ENCODE measurements around the gene FGF3.

Gene FGF3
- 0 reads per million in 3 experiments for total RNA-seq

DNA sequence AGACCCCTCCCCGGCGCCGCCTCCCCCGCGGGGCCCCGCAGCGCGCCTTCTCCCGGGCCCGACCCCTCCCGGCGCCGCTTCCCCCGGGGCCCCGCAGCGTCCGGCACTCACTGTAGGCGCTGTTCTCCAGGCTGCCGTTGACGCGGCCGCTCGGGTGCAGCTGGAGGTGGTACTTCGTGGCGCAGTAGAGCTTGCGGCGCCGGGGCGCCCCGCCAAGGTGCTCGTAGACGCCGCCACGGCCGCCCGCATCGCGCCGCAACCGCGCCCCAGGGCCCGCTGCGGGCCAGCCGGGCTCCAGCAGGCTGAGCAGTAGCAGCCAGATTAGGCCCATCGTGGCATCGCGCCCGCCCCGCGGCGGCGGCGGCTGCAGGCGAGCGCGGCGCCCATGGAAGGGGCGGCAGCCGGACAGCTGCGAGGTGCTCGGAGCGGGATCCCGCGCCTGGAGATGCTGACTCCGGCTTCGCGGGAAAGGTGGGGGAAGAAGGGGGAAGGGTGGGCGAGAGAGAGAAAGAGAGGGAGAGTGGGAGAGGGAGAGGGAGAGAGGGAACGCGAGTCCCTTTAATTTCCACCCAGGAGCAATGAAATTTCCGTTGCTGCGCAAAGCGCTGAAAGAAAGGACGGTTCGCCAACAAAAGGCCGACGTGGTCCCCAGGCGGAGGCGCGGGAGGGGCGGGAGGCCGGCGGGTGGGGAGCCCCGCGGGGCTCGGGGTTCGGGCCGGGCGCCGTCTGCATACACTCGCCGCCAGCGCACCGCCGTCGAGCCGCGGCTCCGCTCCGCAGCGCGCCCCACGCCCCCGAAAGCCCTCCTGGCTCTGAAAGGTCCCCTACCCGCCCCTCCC lies at the start of gene FGF3:
Gene FGF3 (minus strand): TSS at position 814 of the 839 bp plus-strand sequence. CDS start 483 bp downstream, at position 331.
- no peak for DNase-seq

DNA sequence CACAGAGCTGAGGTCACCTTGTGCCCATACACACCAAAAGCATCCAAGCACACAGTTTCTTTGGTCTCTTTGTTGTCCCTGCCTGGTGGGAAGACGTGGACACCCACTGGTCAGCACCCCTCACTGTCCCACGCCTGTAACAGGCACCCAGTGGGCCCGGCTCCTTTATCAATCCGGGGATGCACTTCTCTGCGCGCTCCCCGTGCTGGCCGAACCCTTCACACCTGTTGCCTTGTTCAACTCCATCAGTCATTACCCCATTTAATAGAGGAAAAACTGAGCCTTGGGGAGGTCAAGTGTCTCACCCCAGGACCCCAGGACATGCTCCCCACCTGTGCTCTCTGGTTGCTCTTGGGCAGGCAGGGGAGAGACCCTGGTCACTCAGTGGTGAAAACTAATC lies 49.7 kb upstream of the FGF3 start:
- no peak for DNase-seq

DNA sequence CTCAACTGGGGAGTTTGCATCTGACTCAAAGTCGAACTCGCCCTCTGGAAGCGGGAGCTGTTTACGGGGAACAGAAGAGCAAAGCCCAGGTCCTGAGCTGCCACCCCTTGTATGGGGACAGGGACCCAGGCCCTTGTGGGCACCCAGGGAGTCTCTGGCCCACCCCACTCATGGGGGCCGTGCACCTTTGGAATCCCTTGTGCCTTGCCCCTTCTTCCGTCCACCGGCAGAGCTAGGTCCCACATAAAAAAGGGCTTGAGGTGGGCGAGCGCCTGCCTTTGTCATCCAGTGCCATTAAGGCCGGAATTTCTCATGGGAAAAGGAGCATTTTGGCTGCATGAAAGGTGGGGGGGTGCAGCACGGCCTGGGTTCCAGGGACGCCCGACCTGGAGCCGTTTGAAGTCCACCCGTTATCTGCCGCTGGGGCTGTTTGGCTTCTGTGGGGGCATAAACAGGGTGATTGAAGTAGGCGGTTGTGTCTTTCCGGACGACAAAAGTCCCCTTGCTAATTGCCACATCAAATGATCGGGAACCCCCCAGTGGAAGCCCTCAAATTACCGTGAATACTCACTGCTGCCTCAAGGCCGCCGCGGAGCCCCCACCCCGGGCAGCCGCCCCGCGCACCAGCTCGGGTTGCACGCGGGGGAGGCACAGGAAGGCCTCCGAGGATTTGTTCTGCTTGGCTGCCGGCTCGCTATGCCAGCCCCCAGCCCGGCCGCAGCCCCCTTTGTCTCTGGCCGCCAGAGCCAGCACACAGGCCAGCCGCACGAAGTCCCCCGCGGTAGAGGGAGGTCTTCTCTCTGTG lies 49.0 kb upstream of the FGF3 start:
- DNase-seq: no peak

- no peak for DNase-seq
Observed at GRCh38 chr11:69867076-69868005, 48.1 kb upstream of the FGF3 start.

DNA sequence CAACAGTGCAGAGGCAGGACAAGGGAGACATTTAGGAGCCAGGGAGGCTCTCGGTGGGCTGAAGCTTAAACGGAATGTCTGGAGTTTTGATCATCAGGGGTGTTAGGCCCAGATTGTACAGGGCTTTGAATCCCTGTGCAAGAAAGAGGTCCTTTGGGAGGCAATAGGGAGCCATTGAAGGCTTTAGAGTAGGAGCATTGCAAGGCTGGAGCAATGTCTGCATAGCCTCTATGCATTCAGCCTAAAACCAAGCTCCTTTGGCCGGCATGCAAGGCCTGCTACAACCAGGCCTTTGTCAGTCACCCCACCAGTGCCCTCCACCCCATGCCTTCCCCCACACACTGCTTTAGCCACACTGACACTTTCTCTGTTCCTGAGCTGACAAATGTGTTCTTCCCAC lies 47.4 kb upstream of the FGF3 start:
- no peak for DNase-seq

GRCh38 chr11:69865707-69866106 lies 46.5 kb upstream of the FGF3 start:
- DNase-seq: no peak

DNA sequence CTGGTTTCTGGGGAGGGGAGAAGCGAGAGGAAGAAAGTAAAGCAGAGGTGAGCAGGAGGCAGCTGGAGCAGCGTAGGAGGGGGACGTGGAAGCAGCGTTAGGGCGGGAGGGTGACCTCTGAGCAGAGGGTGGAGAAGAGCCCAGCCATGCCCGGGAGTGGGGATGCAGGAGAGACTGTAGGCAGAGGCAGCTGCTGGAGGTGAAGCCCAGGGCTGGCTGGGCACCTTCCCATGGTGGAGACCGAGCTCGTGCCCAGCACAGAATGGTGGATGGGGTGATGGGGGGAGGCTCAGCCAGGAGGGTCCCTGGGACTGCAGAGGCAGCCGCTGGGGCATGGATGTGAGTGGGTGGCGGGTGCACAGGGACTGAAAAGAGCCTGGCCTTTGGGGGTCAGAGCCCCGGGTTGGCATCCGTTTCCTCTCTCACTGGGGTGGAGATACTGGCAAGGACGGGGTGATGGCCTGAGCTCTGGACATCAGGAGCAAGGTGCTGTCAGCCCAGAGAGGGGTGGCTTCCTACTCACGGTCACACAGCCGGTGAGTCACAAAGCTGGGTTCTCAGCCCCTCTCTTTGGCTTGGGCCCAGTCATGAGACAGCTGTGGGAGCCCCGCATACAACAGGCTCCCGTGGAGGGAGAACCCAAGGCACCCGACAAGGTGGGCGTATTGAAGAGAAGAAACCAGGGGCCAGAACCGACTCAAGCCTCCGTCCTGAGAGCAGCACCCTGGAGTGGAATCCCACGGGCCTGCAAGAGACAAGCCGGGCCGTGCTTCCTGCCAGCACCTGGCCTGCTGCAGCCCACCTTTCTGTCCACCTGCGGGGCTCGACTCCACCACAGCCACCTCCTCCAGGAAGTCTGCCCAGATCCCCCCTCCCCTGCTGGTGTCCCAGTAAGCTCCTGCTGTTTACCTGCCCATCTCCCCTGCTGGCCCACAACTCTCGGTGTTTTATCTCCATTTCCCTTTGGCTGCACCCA lies 45.8 kb upstream of the FGF3 start:
- DNase-seq: no peak

DNA sequence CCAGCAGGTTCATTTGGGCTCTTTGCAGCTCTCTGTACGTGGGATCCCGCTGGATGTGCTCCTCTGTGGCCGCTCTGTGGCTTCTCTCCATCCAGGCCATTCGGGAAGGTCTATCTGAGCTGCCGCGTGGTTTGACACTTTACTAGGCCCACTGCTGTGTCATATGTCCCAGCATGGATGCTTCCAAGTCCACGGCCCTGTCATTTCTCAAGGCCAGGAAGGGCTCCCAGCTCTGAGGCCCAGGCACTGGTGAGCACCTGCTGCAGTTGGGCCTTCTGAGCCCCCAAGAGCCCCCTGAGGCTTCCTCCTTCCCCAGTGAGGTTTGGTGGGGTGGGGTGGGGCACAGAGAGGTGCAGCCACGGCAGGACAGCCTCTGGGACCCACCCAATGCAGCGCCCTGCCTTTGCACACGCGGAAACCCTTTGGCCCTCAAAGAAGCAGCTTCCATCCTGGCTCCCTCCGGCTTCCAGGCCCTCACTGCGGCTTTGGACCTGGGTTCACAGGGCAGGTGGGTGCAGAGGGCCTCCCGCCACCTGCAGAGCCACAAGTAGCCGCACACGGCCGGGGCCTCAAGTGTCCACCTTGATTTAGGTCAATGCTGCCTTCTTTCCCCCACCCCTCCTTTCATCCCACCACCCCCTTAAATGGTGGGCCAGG lies 44.5 kb upstream of the FGF3 start:
- DNase-seq: no peak

- DNase-seq: no peak
Observed at GRCh38 chr11:69862797-69863543, 43.8 kb upstream of the FGF3 start.

DNA sequence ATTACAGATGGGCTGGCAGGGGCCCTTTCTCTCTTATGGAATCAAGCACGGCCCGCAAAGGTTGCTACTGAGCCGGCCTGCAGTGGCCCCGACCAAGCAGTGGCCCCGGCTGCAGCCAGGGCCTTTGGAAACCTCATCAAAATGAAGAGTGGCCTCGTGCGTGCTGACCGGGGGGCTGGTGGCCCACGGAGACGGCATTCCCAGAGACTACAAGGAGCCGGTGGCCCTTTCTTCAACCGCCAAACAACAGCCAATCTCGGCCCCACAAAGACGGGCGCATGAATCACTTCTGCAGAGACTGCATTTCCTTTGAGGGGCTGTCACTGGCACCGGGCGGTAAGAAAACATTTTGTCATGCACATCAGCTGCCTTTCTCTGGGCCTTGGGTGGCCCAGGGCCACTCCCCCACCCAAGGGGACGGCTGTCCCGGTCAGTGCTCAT lies 43.1 kb upstream of the FGF3 start:
- no peak for DNase-seq

DNA sequence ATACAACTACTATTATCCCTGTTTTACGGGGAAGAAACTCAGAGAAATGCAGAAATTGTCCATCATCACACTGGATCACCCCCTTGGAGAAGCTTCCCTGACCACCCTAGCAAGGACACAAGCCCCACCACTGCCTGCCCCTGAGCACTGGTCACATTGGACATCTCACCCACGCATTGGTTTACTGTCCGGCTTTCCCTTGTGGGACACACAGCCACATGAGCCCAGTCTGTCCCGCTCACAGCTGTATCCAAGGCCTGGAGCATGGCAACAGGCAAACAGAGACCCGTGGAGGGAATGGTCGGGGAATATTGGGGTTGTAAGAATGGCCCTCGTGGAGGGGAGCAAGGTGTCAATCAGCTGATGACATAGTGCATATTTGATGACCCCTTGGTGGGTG lies 42.7 kb upstream of the FGF3 start:
- DNase-seq: no peak

DNA sequence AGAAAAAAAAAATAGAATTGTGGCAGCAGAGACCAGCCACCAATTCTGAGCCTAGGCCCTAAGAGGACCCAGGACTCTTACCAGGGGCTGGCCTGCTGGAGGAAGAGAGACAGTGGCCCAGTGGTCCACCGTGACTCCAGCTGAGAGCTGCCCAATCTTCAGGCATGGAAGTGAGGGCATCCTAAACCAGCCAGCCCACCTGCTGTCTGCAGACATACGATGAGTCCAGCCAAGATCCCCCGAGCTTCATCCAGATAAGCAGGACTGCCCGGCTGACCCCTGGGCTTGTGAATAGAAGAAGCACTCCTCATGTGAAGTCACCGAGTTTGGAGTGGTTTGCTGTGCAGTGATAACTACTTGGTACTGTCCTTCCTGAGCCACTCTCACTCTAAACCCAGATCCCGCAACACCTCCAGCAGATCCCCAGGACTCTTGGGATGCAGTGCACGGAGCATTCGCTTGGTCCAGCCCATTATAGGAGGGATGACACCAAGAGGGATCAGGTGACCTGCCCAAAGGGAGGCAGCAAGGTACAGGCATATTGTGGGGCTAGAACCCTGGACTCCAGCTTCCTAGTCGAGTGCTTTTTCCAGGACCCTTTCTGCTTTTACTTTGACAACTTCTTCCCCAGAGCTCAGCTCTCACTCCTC lies 41.7 kb upstream of the FGF3 start:
- DNase-seq: no peak

GRCh38 chr11:69860244-69860643 lies 41.0 kb upstream of the FGF3 start:
- no peak for DNase-seq

- no peak for DNase-seq
Observed at GRCh38 chr11:69859275-69859934, 40.2 kb upstream of the FGF3 start.

- DNase-seq: no peak
Observed at GRCh38 chr11:69855421-69855820, 36.2 kb upstream of the FGF3 start.

DNA sequence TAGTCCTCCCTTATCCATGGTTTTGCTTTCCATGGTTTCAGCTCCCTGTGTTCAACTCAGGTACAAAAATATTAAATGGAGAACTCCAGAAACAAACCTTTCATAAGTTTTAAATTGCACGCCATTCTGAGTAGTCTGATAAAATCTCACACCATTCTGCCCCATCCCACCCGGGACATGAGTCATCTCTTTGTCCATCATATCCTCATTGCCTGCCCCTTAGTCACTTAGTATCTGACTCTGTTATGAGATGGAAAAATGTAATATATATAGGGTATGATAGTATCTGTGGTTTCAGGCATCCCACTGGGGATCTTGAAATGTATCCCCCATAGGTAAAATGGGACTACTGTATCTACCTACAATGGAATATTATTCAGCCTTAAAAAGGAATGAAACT lies 35.5 kb upstream of the FGF3 start:
- no peak for DNase-seq

DNA sequence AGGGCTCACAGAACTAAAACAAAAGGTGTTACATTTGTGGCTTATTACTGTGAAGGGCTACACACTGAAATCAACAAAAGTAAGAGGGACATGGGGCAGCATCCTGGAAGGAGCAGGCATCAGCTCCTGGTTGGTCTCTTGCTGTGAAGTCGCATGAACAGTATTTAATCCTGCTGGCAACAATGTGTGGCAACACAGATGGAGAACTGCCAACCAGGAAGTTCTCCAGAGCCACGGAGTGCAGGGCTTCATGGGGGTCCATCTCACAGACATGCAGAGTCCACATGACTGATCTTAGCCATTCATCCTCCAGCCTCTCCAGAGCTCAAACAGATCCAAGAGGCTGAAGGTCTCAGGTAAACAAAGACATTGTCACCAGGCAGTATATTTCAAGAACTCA lies 32.8 kb upstream of the FGF3 start:
- no peak for DNase-seq

DNA sequence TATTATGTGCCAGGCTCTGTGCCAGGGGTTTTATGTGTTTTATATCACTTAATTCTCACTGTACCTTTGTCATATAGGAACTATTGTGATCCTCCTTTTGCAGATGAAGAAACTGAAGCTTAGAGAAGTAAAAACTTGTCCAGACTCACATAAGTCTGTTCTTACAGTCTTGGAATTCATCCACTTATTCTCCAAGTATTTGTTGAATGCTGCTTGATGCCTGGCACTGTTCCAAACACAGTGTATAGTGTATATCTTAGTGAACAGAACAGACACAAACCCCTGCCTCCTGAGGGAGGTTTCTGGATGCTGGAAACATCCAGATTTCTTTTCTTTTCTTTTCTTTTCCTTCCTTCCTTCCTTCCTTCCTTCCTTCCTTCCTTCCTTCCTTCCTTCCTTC lies 29.0 kb upstream of the FGF3 start:
- no peak for DNase-seq

DNA sequence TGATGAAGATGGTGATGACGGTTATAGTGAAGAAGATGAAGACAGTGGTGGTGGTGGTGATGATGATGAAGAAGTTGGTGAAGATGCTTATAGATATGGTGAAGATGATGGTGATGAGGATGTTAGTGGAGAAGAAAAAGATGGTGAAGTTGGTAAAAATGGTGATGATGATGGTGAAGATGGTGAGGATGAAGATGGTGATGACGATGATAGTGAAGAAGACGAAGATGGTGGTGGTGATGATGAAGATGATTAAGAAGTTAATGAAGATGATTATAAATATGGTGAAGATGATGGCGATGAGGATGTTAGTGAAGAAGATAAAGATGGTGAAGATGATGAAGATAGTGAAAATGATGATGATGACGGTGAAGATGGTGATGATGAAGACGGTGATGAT lies 25.2 kb upstream of the FGF3 start:
- no peak for DNase-seq

All from central memory CD4-positive, alpha-beta T cell (primary cell).